Jurkat, Clone E6-1 (cell line): Measurements from ENCODE around the gene C1QTNF12.

Experiments
- DNase-seq: peaks from one replicate; pipeline ENCODE4 v3.0.0-alpha.2; 2011; ENCODE audit warnings: low read depth, low spot score
- H3K4me3 ChIP-seq: 2 replicates; pipeline ENCODE4 v1.5.1; 2011; ENCODE audit warnings: mild to moderate bottlenecking, low read length, control low read depth, moderate library complexity

C1QTNF12 gene

GRCh38 chr1:1232208-1232795, 14.2 kb downstream of the C1QTNF12 start, which contains the start of gene B3GALT6:
Gene B3GALT6, plus strand, starts transcription at chr1:1232237. Its CDS starts 42 bp downstream, at chr1:1232279.
- DNase-seq: no peak

GRCh38 chr1:1231400-1232207, 14.9 kb downstream of the C1QTNF12 start, which contains the start of gene SDF4:
Gene SDF4, minus strand, starts transcription at chr1:1232001. Its CDS starts 3,229 bp downstream, at chr1:1228772.
- peak; percentile 92 for DNase-seq
- peak within 1 kb of the TSS; percentile 96 for H3K4me3 ChIP-seq

More at GRCh38 chr1:1232208-1232795, 14.2 kb downstream of the C1QTNF12 start, which contains the start of gene B3GALT6:
- H3K4me3 ChIP-seq: peak within 1 kb of the TSS; percentile 96

GRCh38 chr1:1230656-1231399, 15.7 kb downstream of the C1QTNF12 start:
- no peak for DNase-seq
- H3K4me3 ChIP-seq: peak overlapping the region; percentile 96

GRCh38 chr1:1229770-1230169, 16.8 kb downstream of the C1QTNF12 start:
- no peak for DNase-seq
- H3K4me3 ChIP-seq: no peak overlapping the region

GRCh38 chr1:1228596-1229321, 17.8 kb downstream of the C1QTNF12 start:
- no peak for DNase-seq
- no peak overlapping the region for H3K4me3 ChIP-seq

GRCh38 chr1:1228187-1228586, 18.3 kb downstream of the C1QTNF12 start:
- H3K4me3 ChIP-seq: no peak overlapping the region
- DNase-seq: no peak

GRCh38 chr1:1227386-1227785, 19.1 kb downstream of the C1QTNF12 start:
- H3K4me3 ChIP-seq: no peak overlapping the region
- DNase-seq: no peak

- no peak overlapping the region for H3K4me3 ChIP-seq
- no peak for DNase-seq
Observed at GRCh38 chr1:1226566-1227362, 19.8 kb downstream of the C1QTNF12 start.

GRCh38 chr1:1225913-1226312, 20.6 kb downstream of the C1QTNF12 start:
- no peak for DNase-seq
- no peak overlapping the region for H3K4me3 ChIP-seq

GRCh38 chr1:1225238-1225845, 21.2 kb downstream of the C1QTNF12 start:
- no peak for DNase-seq
- no peak overlapping the region for H3K4me3 ChIP-seq

- DNase-seq: no peak
- no peak overlapping the region for H3K4me3 ChIP-seq
Observed at GRCh38 chr1:1223891-1224290, 22.6 kb downstream of the C1QTNF12 start.

- DNase-seq: no peak
- H3K4me3 ChIP-seq: no peak overlapping the region
Observed at GRCh38 chr1:1223321-1223720, 23.2 kb downstream of the C1QTNF12 start.

GRCh38 chr1:1222575-1223225, 23.8 kb downstream of the C1QTNF12 start:
- no peak for DNase-seq
- H3K4me3 ChIP-seq: no peak overlapping the region

- DNase-seq: no peak
- H3K4me3 ChIP-seq: no peak overlapping the region
Observed at GRCh38 chr1:1221887-1222574, 24.5 kb downstream of the C1QTNF12 start.

GRCh38 chr1:1220197-1220596, 26.3 kb downstream of the C1QTNF12 start:
- no peak overlapping the region for H3K4me3 ChIP-seq
- no peak for DNase-seq

- no peak for DNase-seq
- H3K4me3 ChIP-seq: no peak overlapping the region
Observed at GRCh38 chr1:1219341-1219740, 27.2 kb downstream of the C1QTNF12 start.
